CD4-positive, alpha-beta T cell treated with Interleukin-6 for 4 hours (primary cell): ENCODE measurements around the gene TREML1.
"Not testable (repeated sequence)": the region's sequence is repeated elsewhere in the genome, so short reads cannot be mapped to it uniquely, and the experiment has no call there.

ENCODE experiments used
- DNase-seq: peaks from one replicate; pipeline ENCODE4 v3.0.0-alpha.2; 2020; ENCODE audit warnings: mixed read lengths

The TREML1 gene

DNA sequence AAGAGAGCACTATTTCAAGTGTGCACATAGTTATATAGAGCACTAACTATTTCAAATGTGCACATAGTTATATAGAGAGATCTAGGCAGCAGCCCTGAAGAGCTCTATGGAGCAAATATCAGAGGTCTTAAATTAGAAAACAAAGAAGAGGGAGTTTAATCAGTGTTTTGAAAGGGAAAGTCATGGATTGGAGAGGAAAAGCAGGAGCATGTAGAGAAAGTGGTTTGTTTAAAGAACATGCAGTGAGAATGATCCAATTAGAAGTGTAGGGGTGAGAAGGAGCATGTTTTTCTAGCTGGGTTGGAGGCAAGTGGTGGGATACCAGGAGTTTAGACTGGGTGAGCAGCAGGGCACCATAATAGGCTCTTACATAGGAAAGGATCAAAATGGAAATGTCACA lies 17.2 kb downstream of the TREML1 start:
- no peak for DNase-seq

GRCh38 chr6:41135062-41135832 lies 18.9 kb downstream of the TREML1 start:
- DNase-seq: no peak

GRCh38 chr6:41132254-41132653 lies 21.9 kb downstream of the TREML1 start:
- DNase-seq: no peak

DNA sequence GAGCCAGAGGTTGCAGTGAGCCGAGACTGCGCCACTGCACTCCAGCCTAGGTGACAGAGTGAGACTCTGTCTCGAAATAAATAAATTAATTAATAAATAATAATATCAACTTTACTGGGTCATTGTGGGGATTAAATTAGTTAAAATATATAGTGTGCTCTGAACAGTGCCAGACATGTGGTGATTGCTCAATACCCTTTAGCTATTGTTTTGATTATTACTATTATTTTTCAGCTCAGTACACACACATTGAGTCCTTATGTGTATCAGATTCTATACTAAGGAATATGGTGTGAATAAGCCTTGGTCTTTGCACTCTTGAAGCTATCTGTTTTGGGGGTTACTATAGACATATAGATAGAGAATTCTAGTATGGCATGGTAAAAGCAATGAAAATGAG lies 28.9 kb downstream of the TREML1 start:
- no peak for DNase-seq

- DNase-seq: no peak
These were observed 31.2 kb downstream of the TREML1 start for GRCh38 chr6:41122918-41123317.

- DNase-seq: no peak
These were observed 31.8 kb downstream of the TREML1 start for GRCh38 chr6:41122373-41122772.

DNA sequence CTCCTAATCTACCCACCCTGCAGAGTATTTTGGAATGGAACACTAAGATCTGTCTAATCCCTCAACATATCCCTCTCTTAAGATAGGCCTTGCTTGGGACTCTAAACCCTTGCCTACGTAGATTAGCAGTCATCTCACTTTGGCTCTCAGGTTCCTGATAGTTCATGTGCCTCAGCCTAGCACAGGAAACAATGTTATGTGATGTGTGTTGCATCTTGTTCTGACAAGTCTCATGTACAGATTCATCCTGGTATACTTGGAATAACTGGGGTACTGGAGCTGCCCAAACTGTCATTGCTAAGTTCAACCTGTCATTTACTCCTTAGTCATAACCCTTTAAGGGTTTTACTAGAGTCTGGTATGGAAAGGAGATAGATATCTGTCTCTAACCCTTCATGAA lies 34.1 kb downstream of the TREML1 start:
- DNase-seq: no peak

- DNase-seq: no peak
These were observed 34.6 kb downstream of the TREML1 start for GRCh38 chr6:41119508-41119907.

GRCh38 chr6:41115027-41115426 lies 39.1 kb downstream of the TREML1 start:
- not testable (repeated sequence) for DNase-seq

GRCh38 chr6:41111017-41111416 lies 43.1 kb downstream of the TREML1 start:
- DNase-seq: no peak

- no peak for DNase-seq
These were observed 50.3 kb downstream of the TREML1 start for GRCh38 chr6:41103847-41104246.

DNA sequence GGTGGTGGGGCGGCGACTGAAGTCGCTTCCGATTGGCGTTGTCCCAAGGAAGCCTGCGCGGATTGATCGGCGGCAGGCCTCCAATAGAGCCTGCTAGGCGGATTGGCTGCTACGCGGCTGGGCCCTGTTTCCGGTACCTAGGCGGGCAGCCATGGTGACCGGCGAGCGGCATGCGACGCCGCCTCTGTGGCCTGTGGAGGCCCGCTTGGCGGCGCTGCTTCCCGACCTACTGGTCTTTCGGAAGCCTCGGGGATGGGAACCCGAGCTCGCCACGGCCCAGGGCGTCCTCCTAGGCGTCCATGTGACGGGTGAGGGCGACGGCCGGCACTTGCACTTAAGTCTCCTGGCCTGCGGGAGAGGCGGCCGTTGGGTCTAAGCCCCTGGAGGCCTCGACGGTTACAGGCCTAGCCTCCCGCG lies 53.3 kb downstream of the TREML1 start:
- no peak for DNase-seq
